H1 (cell line): ENCODE measurements around the gene TSPAN4. TPM values are rescaled to one million over a fixed set of nuclear protein-coding genes. Genes with fewer than 3 reads are reported as not detected.

Experiments used
- CHD7 ChIP-seq: fragments of 300-600 bp; sonication (generic); IDR thresholded peaks from 2 replicates; pipeline ENCODE4 v1.7.1; 2012; ENCODE audit warnings: low read length, moderate library complexity, mild to moderate bottlenecking, inconsistent platforms; ENCODE audit not compliant: insufficient replicate concordance
- FOSL1 ChIP-seq: IDR thresholded peaks from 2 replicates; pipeline ENCODE4 v1.6.1; 2011; ENCODE audit warnings: mild to moderate bottlenecking, low read depth, low read length, moderate library complexity; ENCODE audit not compliant: insufficient read depth
- KDM1A ChIP-seq: fragments of 200-600, 300-600 bp; sonication (generic); IDR thresholded peaks from 2 replicates; pipeline ENCODE4 v1.7.1; 2016; ENCODE audit warnings: mild to moderate bottlenecking, low read length, borderline replicate concordance
- PHF8 ChIP-seq: fragments of 200-600 bp; sonication (generic); conservative IDR thresholded peaks from 2 replicates; pipeline ENCODE4 v1.7.1; 2012; ENCODE audit warnings: low read depth, mild to moderate bottlenecking, inconsistent platforms, low read length, moderate library complexity
- RAD21 ChIP-seq, 2 experiments: IDR thresholded peaks in 1 of 2; conservative IDR thresholded peaks in 1 of 2; 2 replicates each; pipeline ENCODE4 v1.6.1; 2011; ENCODE audit warnings: low read depth in 2 of 2, low read length in 2 of 2, improper control_type of control experiment in 1 of 2, inconsistent platforms in 1 of 2, mild to moderate bottlenecking in 1 of 2, moderate library complexity in 1 of 2
- RXRA ChIP-seq: IDR thresholded peaks from 2 replicates; pipeline ENCODE4 v1.6.1; 2011; ENCODE audit warnings: low read depth, mild to moderate bottlenecking, low read length, moderate library complexity; ENCODE audit not compliant: insufficient read depth
- SIN3A ChIP-seq, 2 experiments: IDR thresholded peaks in 1 of 2; conservative IDR thresholded peaks in 1 of 2; 2 replicates each; pipeline ENCODE4 v1.6.1; 2011 to 2012; ENCODE audit warnings: low read length in 2 of 2, improper control_type of control experiment in 1 of 2, low read depth in 1 of 2, mild to moderate bottlenecking in 1 of 2
- SUZ12 ChIP-seq: fragments of 200-600 bp; sonication (generic); IDR thresholded peaks from 2 replicates; pipeline ENCODE4 v1.6.1; 2012; ENCODE audit warnings: mild to moderate bottlenecking, inconsistent platforms, low read length, moderate library complexity, mixed read lengths
- TAF1 ChIP-seq: IDR thresholded peaks from 2 replicates; pipeline ENCODE4 v1.6.1; 2011; ENCODE audit warnings: mild to moderate bottlenecking, low read depth, low read length
- polyA plus RNA-seq, 7 experiments: library from polyadenylated mRNA; depleted of rRNA in 3 of 7; stranded (reverse) in 5 of 7; unstranded in 2 of 7; fragments of >200 nt in 5 of 7; fragments of 200-250 nt in 2 of 7; gene quantifications; 1 replicate in 5 of 7; 2 replicates in 1 of 7; 4 replicates in 1 of 7; pipeline versions ENCODE4 v1.2.1 to v1.2.3, GENCODE V29; 2011 to 2013; ENCODE audit warnings: missing spikeins in 2 of 7, mixed read lengths in 2 of 7
- total RNA-seq: library from RNA; stranded (reverse); fragmentation: NEBNext Ultra II Directional; extraction: Animal tissue kit (Norgen Biotek cat#: 25700); gene quantifications from 2 replicates; pipeline ENCODE4 v1.2.1, GENCODE V29; 2021

TSPAN4 gene
- total and polyA plus RNA-seq, 2 of the 8 experiments (the other 6 are each of a cell fraction or from before 2014, with no cell fraction given) = 74.1 to 145 TPM

GRCh38 chr11:897253-898142 is 54.8 kb downstream of the TSPAN4 start (continued):
- TF ChIP-seq CHD7 (no peak), TAF1 (no peak), KDM1A (no peak), SIN3A (conservative IDR thresholded peaks at IDR 0.05 in 1 of 2, IDR thresholded peaks at IDR 0.05 in 1 of 2; ENCODE audit: low read depth in 1 of 2, low read length in 2 of 2) (no peak), PHF8 (no peak), FOSL1 (no peak), SUZ12 (no peak), RAD21 (IDR thresholded peaks at IDR 0.05 in 1 of 2, conservative IDR thresholded peaks at IDR 0.05 in 1 of 2; ENCODE audit: low read depth in 2 of 2, low read length in 2 of 2) (no peak), RXRA (no peak)
